ENCODE results near the gene NGF.

GRCh38 chr1:115283249-115283648 is 54.8 kb downstream of the NGF start:
- TF ChIP-seq CTCF (IDR thresholded peaks at IDR 0.05) (no peak), POLR2A (IDR thresholded peaks at IDR 0.05) (no peak), POLR2AphosphoS5 (IDR thresholded peaks at IDR 0.05) (no peak), EP300 (IDR thresholded peaks at IDR 0.05; ENCODE audit: low read depth) (no peak)

All from transverse colon (tissue), 4 donors.